Measurements from ENCODE around the gene RASD2.
A peak's percentile ranks its signal among the peaks of the same experiment; 100 is the strongest.

Gene RASD2

GRCh38 chr22:35582861-35583670 is 42.4 kb downstream of the RASD2 start:
- DNase-seq (ENCODE audit: low spot score) = peak; percentile 52

DNA sequence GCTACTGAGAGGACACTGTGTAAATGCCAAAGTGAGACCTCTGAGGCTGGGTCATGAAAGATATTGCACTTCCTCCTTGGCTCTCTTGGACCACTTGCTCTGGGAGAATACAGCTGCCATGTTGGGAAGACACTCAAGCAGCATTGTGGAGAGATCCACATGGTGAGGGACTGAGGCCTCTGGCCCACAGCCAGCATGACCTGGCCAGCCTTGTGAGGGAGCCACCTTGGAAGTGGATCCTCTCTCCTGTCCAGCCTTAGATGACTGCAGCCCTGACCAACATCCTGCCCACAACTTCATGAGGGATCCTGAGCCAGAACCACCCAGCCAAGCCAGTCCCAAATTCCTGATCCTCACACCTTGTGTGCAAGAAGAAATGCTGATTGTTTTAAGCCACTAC is 46.1 kb downstream of the RASD2 start:
- no peak for DNase-seq (ENCODE audit: low spot score)

DNA sequence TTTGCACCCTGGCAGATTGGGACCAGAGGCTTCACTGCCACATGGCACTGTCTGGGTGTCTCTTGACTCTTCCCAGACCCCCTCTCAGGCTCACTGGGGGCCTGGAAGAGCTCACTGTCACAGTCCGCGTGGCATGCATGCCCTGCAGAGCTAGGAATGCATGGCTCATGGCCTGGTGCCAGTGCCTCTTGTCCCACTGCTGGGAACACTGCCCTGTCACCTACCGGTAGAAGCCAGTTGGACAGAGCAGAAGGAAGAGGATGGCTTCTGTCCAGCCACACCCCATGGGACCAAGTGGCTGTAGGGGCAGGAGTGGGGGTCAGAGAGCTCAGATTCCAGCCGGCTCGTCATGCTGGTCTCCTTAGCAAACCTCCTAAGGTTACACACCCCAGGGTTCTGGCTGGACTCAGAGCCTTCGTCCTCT is 46.8 kb downstream of the RASD2 start:
- no peak for DNase-seq (ENCODE audit: low spot score)

DNA sequence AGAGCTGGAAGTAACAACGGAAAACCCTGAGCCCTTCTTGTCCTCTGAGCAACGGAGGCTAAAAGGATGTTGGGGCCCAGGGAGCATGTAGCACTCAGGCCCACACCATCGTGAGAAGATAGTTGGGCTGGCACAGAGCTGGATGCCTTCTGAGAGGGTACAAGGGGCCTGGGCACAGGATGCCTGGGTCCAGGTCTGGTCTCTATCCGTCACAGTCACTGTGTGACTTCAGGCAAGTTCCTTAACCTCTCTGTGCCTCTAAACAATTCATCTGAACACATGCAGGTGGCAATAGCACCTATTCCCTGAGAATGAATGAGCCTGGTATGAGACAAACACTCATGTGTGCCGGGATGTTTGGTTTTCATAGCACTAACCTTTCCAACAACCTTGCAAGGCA is 47.3 kb downstream of the RASD2 start:
- DNase-seq (ENCODE audit: low spot score) = no peak

DNA sequence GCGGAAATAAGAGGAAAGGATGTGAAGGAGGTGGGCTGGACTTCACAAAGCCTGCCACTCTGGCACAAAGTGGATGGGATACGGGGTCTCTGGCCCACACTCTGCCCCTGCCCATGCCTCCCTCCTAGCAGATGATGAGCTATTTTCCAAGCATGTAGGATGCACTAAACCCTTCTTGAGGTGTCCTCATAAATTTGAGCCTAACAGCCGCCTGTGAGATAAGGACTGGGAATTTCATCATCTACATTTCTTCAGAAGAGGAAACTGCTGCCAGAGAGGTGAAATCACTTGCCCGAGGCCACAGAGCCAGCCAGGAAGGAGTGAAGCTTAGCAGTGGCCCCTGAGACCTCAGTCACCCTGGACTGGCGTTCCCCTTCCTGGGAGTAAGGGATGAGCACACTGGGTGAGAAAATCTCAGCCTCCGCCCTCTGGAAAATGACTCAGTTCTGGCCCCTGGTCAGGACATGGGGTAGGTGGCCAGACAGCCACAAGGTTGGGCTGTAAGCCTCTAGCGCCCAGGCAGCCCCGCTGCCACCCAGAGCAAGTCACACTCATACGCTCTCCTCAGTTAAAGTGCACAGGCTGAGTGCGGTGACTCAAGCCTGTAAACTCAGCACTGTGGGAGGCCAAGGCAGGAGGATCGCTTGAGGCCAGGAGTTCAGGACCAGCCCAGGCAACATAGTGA is 48.6 kb downstream of the RASD2 start:
- DNase-seq (ENCODE audit: low spot score) = no peak

GRCh38 chr22:35589756-35590093 is 49.1 kb downstream of the RASD2 start:
- no peak for DNase-seq (ENCODE audit: low spot score)

GRCh38 chr22:35590634-35591295 is 50.1 kb downstream of the RASD2 start:
- DNase-seq (ENCODE audit: low spot score) = no peak

GRCh38 chr22:35591714-35592417 is 51.2 kb downstream of the RASD2 start:
- DNase-seq (ENCODE audit: low spot score) = no peak

GRCh38 chr22:35592418-35592967 is 51.9 kb downstream of the RASD2 start:
- DNase-seq (ENCODE audit: low spot score) = no peak

DNA sequence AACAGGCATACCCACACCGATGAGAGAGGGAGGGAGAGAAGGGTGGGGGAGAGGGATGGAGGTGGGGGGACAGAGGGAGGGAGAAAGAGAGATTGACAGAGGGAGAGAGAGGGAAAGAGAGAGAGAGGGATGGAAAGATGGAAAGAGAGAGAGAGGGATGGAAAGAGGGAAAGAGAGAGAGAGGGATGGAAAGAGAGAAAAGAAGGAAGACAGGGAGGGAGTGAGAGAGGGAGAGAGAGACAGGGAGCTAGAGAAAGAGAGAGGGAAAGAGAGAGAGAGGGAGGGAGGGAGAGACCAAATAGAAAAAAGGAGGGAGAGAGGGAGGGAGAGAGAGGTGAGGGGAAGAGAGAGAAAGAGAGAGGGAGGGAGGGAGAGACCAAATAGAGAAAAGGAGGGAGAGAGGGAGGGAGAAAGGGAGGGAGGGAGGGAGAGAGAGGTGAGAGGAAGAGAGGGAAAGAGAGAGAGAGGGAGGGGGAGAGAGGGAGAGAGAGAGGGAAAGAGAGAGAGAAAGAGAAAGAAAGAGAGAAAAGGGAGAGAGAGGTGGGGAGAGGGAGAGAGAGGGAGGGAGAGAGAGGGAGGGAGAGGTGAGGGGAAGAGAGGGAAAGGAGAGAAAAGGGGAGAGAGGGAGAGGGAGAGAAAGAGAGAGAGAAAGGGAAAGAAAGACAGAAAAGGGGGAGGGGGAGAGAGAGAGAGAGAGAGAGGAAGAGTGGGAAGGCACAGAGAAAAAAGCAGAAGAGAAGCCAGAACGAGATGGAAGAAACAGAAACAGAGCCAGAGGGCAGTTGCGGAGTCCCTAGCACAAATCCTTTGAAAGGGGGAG is 52.6 kb downstream of the RASD2 start:
- DNase-seq (ENCODE audit: low spot score) = no peak

DNA sequence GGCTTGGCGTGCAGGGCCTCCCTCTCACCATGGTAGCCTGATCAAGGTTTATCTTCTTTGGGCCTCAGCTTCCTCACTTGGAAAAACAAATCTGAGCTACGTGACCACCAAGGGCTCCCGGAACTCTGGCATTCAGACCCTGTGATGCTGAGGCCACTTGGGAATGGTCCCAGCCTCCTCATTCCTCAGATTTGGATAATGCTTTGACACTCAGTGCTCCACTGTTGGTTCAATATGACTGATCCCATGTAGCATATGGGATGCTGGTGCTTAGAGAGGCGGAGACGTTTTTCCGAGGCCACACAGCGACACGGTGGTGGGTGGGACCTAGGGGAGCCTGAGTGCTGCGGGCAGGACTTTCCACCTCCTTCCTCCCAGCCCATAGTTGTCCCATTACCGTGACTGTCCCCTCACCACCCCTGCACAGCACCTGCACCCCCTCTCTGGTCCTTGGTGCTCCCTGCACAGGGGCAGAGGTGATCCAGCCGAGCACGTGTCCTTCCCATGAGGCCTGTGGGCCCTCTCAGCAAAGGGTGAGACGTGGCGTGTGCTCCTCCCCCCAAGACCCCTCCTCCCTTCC is 53.4 kb downstream of the RASD2 start:
- DNase-seq (ENCODE audit: low spot score) = no peak

DNA sequence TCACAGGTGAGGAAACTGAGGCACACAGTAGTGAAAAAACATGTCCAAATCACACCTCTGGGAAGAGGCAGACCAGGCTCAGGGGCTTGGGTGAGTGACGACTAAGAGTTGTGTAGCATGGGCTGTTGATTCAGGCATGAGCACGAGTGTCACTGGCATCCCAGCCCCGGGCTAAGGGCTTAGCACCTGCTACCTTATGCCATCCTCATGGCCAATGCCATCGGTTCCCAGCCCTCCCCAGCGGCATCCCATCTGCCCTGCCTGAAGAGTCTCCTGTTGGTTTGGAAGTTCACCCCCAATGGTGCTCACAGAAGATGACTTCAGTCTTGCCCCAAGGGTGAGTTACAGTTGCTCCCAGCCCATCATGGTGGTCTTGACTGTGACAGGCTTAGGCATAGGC is 54.1 kb downstream of the RASD2 start:
- no peak for DNase-seq (ENCODE audit: low spot score)

GRCh38 chr22:35596821-35597220 is 56.2 kb downstream of the RASD2 start:
- no peak for DNase-seq (ENCODE audit: low spot score)

- no peak for DNase-seq (ENCODE audit: low spot score)
Measured at GRCh38 chr22:35597692-35598395, 57.2 kb downstream of the RASD2 start.

DNA sequence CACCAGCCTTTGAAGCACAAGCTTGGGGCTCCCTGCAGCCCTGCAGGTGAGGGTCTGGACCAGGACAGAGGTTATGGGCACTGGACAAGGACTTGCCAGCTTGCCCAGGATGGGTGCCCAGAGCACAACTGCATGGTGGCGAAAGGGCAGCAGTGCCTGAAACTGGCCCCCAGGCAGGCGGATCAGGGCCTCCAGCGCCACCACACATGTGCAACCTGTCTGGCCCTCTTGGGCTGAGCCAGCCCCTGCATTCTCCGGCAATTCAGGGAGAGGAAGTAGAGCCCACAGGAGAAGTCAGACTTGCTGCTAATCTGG is 57.7 kb downstream of the RASD2 start:
- no peak for DNase-seq (ENCODE audit: low spot score)

- DNase-seq (ENCODE audit: low spot score) = no peak
Measured at GRCh38 chr22:35599364-35599763, 58.7 kb downstream of the RASD2 start.

DNA sequence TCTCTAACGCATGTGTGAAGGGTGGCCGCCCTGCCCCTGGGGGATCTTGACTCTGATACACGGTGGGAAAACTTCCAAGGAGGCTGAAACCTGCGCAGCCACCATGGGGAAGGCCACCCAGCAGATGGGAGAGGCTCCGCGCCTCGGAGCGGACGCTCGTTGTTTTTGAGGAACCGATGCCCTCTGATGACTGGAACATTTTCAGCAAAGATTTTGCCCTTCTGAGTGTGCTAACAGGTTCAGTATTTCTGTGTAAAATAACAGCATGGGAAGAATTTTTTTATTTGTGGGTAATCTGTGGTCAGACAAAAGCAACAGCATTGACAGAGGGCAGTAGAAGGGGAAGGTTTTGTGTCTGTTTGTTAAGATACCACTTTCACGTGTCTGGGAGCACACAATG is 59.8 kb downstream of the RASD2 start:
- DNase-seq (ENCODE audit: low spot score) = no peak

- DNase-seq (ENCODE audit: low spot score) = no peak
Measured at GRCh38 chr22:35601013-35601580, 60.5 kb downstream of the RASD2 start.

GRCh38 chr22:35601743-35602615 is 61.3 kb downstream of the RASD2 start:
- DNase-seq (ENCODE audit: low spot score) = no peak

All from CD4-positive, alpha-beta T cell treated with Interleukin-6 at 100 ng/mL for 8 hours (primary cell).